K562 (cell line): Measurements from ENCODE around the gene MCL1. TPM values are rescaled to one million over a fixed set of nuclear protein-coding genes. Genes with fewer than 3 reads are reported as not detected.

ENCODE experiments used
- CCNT2 ChIP-seq: IDR thresholded peaks from 2 replicates; pipeline ENCODE4 v1.6.1; 2011; ENCODE audit warnings: borderline replicate concordance, low read depth, mild to moderate bottlenecking, moderate library complexity, mixed read lengths, low read length; ENCODE audit not compliant: insufficient read length; ENCODE audit errors: extremely low read depth
- CXXC5 ChIP-seq: fragments of 250-450 bp; sonication (Bioruptor Pico); IDR thresholded peaks from 2 replicates; pipeline ENCODE4 v1.8.0; 2022; ENCODE audit warnings: inconsistent platforms, mild to moderate bottlenecking, moderate library complexity
- FOS ChIP-seq: IDR thresholded peaks from 3 replicates; pipeline ENCODE4 v1.6.1; 2011; ENCODE audit not compliant: insufficient read length; ENCODE audit errors: extremely low read depth
- FOXJ2 ChIP-seq: fragments of 200-800 bp; sonication (Bioruptor generic); IDR thresholded peaks from 2 replicates; pipeline ENCODE4 v1.6.1; 2016; ENCODE audit warnings: missing genetic modification characterization, missing compliant biosample characterization
- HCFC1 ChIP-seq: IDR thresholded peaks from 2 replicates; pipeline ENCODE4 v1.6.1; 2012; ENCODE audit warnings: low read depth, low read length, improper control_type of control experiment
- KAT2B ChIP-seq: IDR thresholded peaks from one replicate; pipeline ENCODE4 v1.6.1; 2012; ENCODE audit warnings: low read depth, mild to moderate bottlenecking, control low read depth, inconsistent platforms, low read length, moderate library complexity
- MCM5 ChIP-seq: fragments of 450-650 bp; IDR thresholded peaks from 2 replicates; pipeline ENCODE4 v1.6.1; 2016; ENCODE audit warnings: low read depth
- MEIS2 ChIP-seq: fragments of 450-650 bp; IDR thresholded peaks from 2 replicates; pipeline ENCODE4 v1.6.1; 2014; ENCODE audit warnings: mild to moderate bottlenecking; ENCODE audit not compliant: partially characterized antibody
- MYNN ChIP-seq, 2 experiments: sonication (generic); formaldehyde crosslinking in 1 of 2; IDR thresholded peaks; 2 replicates each; pipeline versions ENCODE4 v1.5.0 to v1.6.1; 2016 to 2020; ENCODE audit warnings: antibody characterized with exemption in 1 of 2, missing genetic modification reagents in 1 of 2
- RAD21 ChIP-seq, 2 experiments: fragments of 250-450 bp in 1 of 2; fragments of 450-650 bp in 1 of 2; sonication (Bioruptor Pico) in 1 of 2; formaldehyde crosslinking in 1 of 2; IDR thresholded peaks in 1 of 2; conservative IDR thresholded peaks in 1 of 2; 2 replicates each; pipeline versions ENCODE4 v1.4.0 to v1.8.0; 2020 to 2022; ENCODE audit warnings: mild to moderate bottlenecking in 2 of 2, moderate library complexity in 1 of 2
- REST ChIP-seq, 2 experiments: fragments of 450-650 bp; formaldehyde crosslinking in 1 of 2; IDR thresholded peaks; 2 replicates each; pipeline versions ENCODE4 v1.4.0 to v1.6.1; 2014 to 2020; ENCODE audit warnings: mild to moderate bottlenecking in 2 of 2, borderline replicate concordance in 1 of 2, low read depth in 1 of 2
- SAFB ChIP-seq: fragments of 200-400 bp; formaldehyde crosslinking; IDR thresholded peaks from 2 replicates; pipeline ENCODE4 v1.6.1; 2017; ENCODE audit warnings: low read depth, low read length, borderline replicate concordance
- ZC3H8 ChIP-seq: fragments of 450-650 bp; IDR thresholded peaks from 2 replicates; pipeline ENCODE4 v1.6.1; 2017
- ZKSCAN3 ChIP-seq: fragments of 250-450 bp; sonication (Bioruptor Pico); IDR thresholded peaks from 2 replicates; pipeline ENCODE4 v1.4.0; 2020
- ZNF311 ChIP-seq: fragments of 250-450 bp; sonication (Bioruptor Pico); IDR thresholded peaks from 2 replicates; pipeline ENCODE4 v1.4.0; 2020; ENCODE audit warnings: mild to moderate bottlenecking, moderate library complexity
- ZNF324 ChIP-seq: fragments of 250-450 bp; sonication (Bioruptor Pico); IDR thresholded peaks from 2 replicates; pipeline ENCODE4 v1.4.0; 2020; ENCODE audit warnings: mild to moderate bottlenecking
- ZNF589 ChIP-seq: fragments of 200-800 bp; sonication (Bioruptor generic); IDR thresholded peaks from 2 replicates; pipeline ENCODE4 v1.6.1; 2016; ENCODE audit warnings: low read depth, missing genetic modification characterization, missing compliant biosample characterization
- ZNF639 ChIP-seq, 2 experiments: fragments of 200-800 bp in 1 of 2; sonication (Bioruptor generic) in 1 of 2; sonication (generic) in 1 of 2; formaldehyde crosslinking in 1 of 2; IDR thresholded peaks in 1 of 2; conservative IDR thresholded peaks in 1 of 2; 2 replicates each; pipeline versions ENCODE4 v1.5.0 to v1.6.1; 2016 to 2020; ENCODE audit warnings: missing compliant biosample characterization in 1 of 2, missing genetic modification characterization in 1 of 2, missing genetic modification reagents in 1 of 2
- ZNF780A ChIP-seq: fragments of 250-450 bp; sonication (Bioruptor Pico); IDR thresholded peaks from 2 replicates; pipeline ENCODE4 v1.5.0; 2021; ENCODE audit warnings: mild to moderate bottlenecking
- ZZZ3 ChIP-seq: fragments of 450-650 bp; IDR thresholded peaks from 2 replicates; pipeline ENCODE4 v1.6.1; 2016; ENCODE audit warnings: antibody characterized with exemption, mild to moderate bottlenecking, moderate library complexity
- polyA plus RNA-seq, 8 experiments: library from polyadenylated mRNA; depleted of rRNA in 4 of 8; stranded (reverse) in 5 of 8; unstranded in 3 of 8; fragments of >200 nt; fragmentation: Nextera tagmentation in 2 of 8; fragmentation: Illumina TruSeq in 1 of 8; extraction: Ambion mirVana in 2 of 8; extraction: Trizol in 1 of 8; gene quantifications; 2 replicates each; pipeline versions ENCODE4 v1.2.1 to v1.2.3, GENCODE V29; 2011 to 2014; ENCODE audit warnings: inconsistent platforms in 1 of 8, missing spikeins in 1 of 8
- total RNA-seq, 7 experiments: library from RNA; depleted of rRNA in 6 of 7; stranded (reverse); fragments of >200 nt in 6 of 7; fragmentation: Illumina TruSeq in 2 of 7; extraction: Trizol in 2 of 7; gene quantifications; 2 replicates each; pipeline versions ENCODE4 v1.2.1 to v1.2.3, GENCODE V29; 2011 to 2021; ENCODE audit warnings: low replicate concordance in 1 of 7

Gene MCL1
- total and polyA plus RNA-seq, 9 of the 15 experiments (the other 6 are each of a cell fraction or from before 2014, with no cell fraction given) = 27.1 to 224 (median 138) TPM

- peak; percentile 24; the same call in 1 of the 2 replicates for TF ChIP-seq REST (IDR thresholded peaks at IDR 0.05; ENCODE audit: borderline replicate concordance)
- no peak for TF ChIP-seq REST (CRISPR knock-in tag; IDR thresholded peaks at IDR 0.05; ENCODE audit: low read depth)
- no peak for TF ChIP-seq FOXJ2 (tag)
- TF ChIP-seq ZNF311 = no peak
- no peak for TF ChIP-seq ZNF324 (CRISPR knock-in tag)
- no peak for TF ChIP-seq ZZZ3
- TF ChIP-seq ZNF589 = 0 out of 2 replicates have a peak, but pooled peaks have one; percentile 52
- no peak for TF ChIP-seq HCFC1
- no peak for TF ChIP-seq KAT2B
- no peak for TF ChIP-seq RAD21 (CRISPR knock-in tag; conservative IDR thresholded peaks at IDR 0.05 in 1 of 2, IDR thresholded peaks at IDR 0.05 in 1 of 2)
- TF ChIP-seq ZC3H8 = no peak
- no peak for TF ChIP-seq ZNF780A (CRISPR knock-in tag)
- peak; percentile 50; the same call in 1 of the 2 replicates for TF ChIP-seq MYNN (IDR thresholded peaks at IDR 0.05)
- TF ChIP-seq MYNN (CRISPR knock-in tag; IDR thresholded peaks at IDR 0.05) = no peak
- TF ChIP-seq ZKSCAN3 (CRISPR knock-in tag) = no peak
- no peak for TF ChIP-seq FOS
- peak; percentile 76 for TF ChIP-seq CCNT2
- peak; percentile 27; the same call in 1 of the 2 replicates for TF ChIP-seq CXXC5 (CRISPR knock-in tag)
- TF ChIP-seq SAFB = no peak
- TF ChIP-seq ZNF639 (CRISPR knock-in tag; conservative IDR thresholded peaks at IDR 0.05 in 1 of 2, IDR thresholded peaks at IDR 0.05 in 1 of 2) = 0 out of 4 replicates have a peak, but pooled peaks of 1 of the 2 experiments have one; percentile 20
- no peak for TF ChIP-seq MCM5
- TF ChIP-seq MEIS2 = no peak
Observed at GRCh38 chr1:150561974-150562445, 17.4 kb downstream of the MCL1 start (continued).
